Measurements from ENCODE around the gene ELF2. TPM values are rescaled to one million over a fixed set of nuclear protein-coding genes. Genes with fewer than 3 reads are reported as not detected.
"Not testable (repeated sequence)": the region's sequence is repeated elsewhere in the genome, so short reads cannot be mapped to it uniquely, and the experiment has no call there.

ELF2 gene
- total RNA-seq, 1 experiment from 2014 or later, result 19.3 TPM

DNA sequence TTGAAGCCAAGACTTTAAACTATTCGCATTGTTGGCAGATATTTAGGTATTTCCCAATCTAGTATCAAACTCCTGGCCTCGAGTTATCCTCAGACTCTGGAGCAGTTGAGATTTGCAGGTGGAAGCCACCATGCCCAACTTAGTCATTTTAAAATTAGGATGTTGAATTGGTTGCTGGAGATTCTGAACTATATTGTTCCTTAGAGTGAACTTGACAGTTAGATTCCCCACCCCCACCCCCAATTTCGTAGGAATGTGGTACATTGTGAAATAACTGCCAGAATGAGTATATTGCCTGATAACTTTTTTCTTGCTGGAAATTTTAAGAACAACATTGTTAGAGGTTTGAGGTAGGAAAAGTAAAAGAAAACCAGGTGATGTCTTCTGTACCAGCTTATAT lies 159.2 kb downstream of the ELF2 start:
- DNase-seq (ENCODE audit: low read depth, low spot score), result no peak
- in situ Hi-C loops (cut with HindIII; ENCODE audit: low pct_unique_long_range_greater_than_20kb, low sequenced_read_pairs), result no loop called here

DNA sequence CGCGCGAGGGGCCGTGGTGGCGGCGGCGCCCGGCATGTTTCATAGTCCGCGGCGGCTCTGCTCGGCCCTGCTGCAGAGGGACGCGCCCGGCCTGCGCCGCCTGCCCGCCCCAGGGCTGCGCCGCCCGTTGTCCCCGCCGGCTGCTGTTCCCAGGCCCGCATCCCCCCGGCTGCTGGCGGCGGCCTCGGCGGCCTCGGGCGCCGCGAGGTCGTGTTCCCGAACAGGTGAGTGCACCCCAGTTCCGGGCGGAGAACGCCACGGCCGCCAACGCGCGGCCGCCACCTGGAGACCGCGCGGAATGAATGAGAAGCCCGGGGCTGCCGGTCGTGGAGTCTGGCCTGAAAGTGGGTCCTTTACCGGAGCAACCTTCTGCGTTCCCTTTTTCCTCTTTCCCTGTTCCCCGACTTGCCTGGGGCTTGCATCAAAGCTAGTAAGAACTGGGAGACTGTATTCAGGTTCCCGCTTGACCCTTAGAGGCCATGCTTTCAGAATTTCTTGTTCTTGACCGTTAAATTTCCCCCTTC lies 161.0 kb downstream of the ELF2 start:
- no peak for DNase-seq (ENCODE audit: low read depth, low spot score)

GRCh38 chr4:139015269-139015947 lies 161.6 kb downstream of the ELF2 start, which contains the start of gene NOCT:
TSS of gene NOCT (plus strand) at chr4:139015781. CDS start at chr4:139015982, 201 bp downstream.
- in situ Hi-C loops (cut with HindIII; ENCODE audit: low pct_unique_long_range_greater_than_20kb, low sequenced_read_pairs), result no loop called here
- DNase-seq (ENCODE audit: low read depth, low spot score), result peak; percentile 88

More for the DNA sequence above, 161.0 kb downstream of the ELF2 start:
- in situ Hi-C loops (cut with HindIII; ENCODE audit: low pct_unique_long_range_greater_than_20kb, low sequenced_read_pairs), result no loop called here

GRCh38 chr4:139014371-139015268 lies 162.4 kb downstream of the ELF2 start:
- peak; percentile 47 for DNase-seq (ENCODE audit: low read depth, low spot score)
- in situ Hi-C loops (cut with HindIII; ENCODE audit: low pct_unique_long_range_greater_than_20kb, low sequenced_read_pairs), result no loop called here

- in situ Hi-C loops (cut with HindIII; ENCODE audit: low pct_unique_long_range_greater_than_20kb, low sequenced_read_pairs), result no loop called here
These were observed 165.6 kb downstream of the ELF2 start for GRCh38 chr4:139011225-139011950.

GRCh38 chr4:139009702-139010101 lies 167.3 kb downstream of the ELF2 start:
- no peak for DNase-seq (ENCODE audit: low read depth, low spot score)
- in situ Hi-C loops (cut with HindIII; ENCODE audit: low pct_unique_long_range_greater_than_20kb, low sequenced_read_pairs), result no loop called here

More at GRCh38 chr4:139011225-139011950, 165.6 kb downstream of the ELF2 start:
- no peak for DNase-seq (ENCODE audit: low read depth, low spot score)

DNA sequence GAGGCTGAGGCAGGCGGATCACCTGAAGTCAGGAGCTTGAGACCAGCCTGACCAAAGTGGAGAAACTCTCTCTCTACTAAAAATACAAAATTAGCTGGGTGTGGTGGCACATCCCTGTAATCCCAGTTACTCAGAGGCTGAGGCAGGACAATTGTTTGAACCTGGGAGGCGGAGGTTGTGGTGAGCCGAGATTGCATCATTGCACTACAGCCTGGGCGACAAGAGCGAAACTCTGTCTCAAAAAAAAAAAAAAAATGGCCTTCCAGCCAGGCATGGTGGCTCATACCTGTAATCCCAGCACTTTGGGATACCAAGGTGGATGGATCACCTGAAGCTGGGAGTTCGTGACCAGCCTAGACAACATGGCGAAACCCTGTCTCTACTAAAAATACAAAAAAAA lies 168.7 kb downstream of the ELF2 start:
- DNase-seq (ENCODE audit: low read depth, low spot score); in situ Hi-C loops (cut with HindIII; ENCODE audit: low pct_unique_long_range_greater_than_20kb, low sequenced_read_pairs): not testable (repeated sequence)

DNA sequence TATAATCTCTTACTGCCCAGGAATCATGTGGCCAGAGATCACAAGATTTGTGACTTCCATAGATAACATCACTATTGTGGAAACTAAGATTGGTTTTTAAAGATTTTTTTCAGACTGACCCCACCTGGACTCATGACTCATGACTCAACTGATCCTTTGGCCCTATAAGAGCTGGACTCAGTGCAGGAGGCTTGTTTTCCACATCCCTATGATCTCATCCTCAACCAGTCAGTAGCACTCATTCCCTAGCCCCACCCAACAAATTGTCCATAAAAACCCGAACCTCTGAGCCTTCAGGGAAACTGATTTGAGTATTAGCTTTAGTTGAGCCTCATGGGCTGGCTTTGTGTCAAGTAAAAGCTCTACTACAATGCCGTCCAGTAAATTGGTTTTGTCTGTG lies 169.4 kb downstream of the ELF2 start:
- DNase-seq (ENCODE audit: low read depth, low spot score), result no peak
- in situ Hi-C loops (cut with HindIII; ENCODE audit: low pct_unique_long_range_greater_than_20kb, low sequenced_read_pairs), result no loop called here

Small RNAs within 50 kb of the gene (small RNA-seq; reads per million reads assigned to genes)
- gene RF00017, result 0 reads per million in 2 experiments
- gene RF00019, result 0 reads per million in 2 experiments
- 0 reads per million in 2 experiments for gene RN7SL382P
- gene RNU6-531P, result 0 reads per million in 2 experiments

Other genes with a start within 250 kb of the ELF2 start
- 20.4 and 24.0 TPM in 2 replicates for gene NOCT, start 161.4 kb downstream of the ELF2 start, total RNA-seq (2014; rRNA removed; shearing (Covaris generic))
- not detected in 2 replicates for gene MGARP, start 103.0 kb upstream of the ELF2 start, total RNA-seq (2014; rRNA removed; shearing (Covaris generic))
- gene NAA15, start 124.3 kb upstream of the ELF2 start, total RNA-seq (2014; rRNA removed; shearing (Covaris generic)), result 32.0 and 33.2 TPM in 2 replicates
- gene NDUFC1, start 125.3 kb upstream of the ELF2 start, total RNA-seq (2014; rRNA removed; shearing (Covaris generic)), result 81.7 and 89.7 TPM in 2 replicates

Data from SK-MEL-5 (cell line).